Mucosa of rectum (tissue), 2 donors: Measurements from ENCODE around the gene MRPS27.

Source experiments
- H3K27ac ChIP-seq, 2 donors: one replicate each; pipeline ENCODE4 v1.7.0; 2013; ENCODE audit warnings: inconsistent platforms in 2 of 2, low read depth in 2 of 2, low read length in 2 of 2
- H3K27me3 ChIP-seq, 2 donors: one replicate each; pipeline ENCODE4 v1.7.0; 2013; ENCODE audit warnings: low read length in 2 of 2; ENCODE audit not compliant: control insufficient read depth in 2 of 2, insufficient read depth in 2 of 2
- H3K36me3 ChIP-seq, 2 donors: one replicate each; pipeline ENCODE4 v1.7.0; 2013; ENCODE audit warnings: low read length in 2 of 2; ENCODE audit not compliant: control insufficient read depth in 2 of 2, insufficient read depth in 2 of 2
- H3K4me1 ChIP-seq, 2 donors: one replicate each; pipeline ENCODE4 v1.7.0; 2013; ENCODE audit warnings: low read length in 2 of 2, mild to moderate bottlenecking in 1 of 2; ENCODE audit not compliant: control insufficient read depth in 2 of 2, insufficient read depth in 2 of 2
- H3K4me3 ChIP-seq, 2 donors: one replicate each; pipeline ENCODE4 v1.7.0; 2013; ENCODE audit warnings: low read length in 2 of 2
- H3K9ac ChIP-seq, 2 donors: one replicate each; pipeline ENCODE4 v1.7.0; 2013; ENCODE audit warnings: low read length in 2 of 2, low read depth in 1 of 2, mild to moderate bottlenecking in 1 of 2
- H3K9me3 ChIP-seq, 2 donors: one replicate each; pipeline ENCODE4 v1.7.0; 2013; ENCODE audit warnings: low read length in 2 of 2; ENCODE audit not compliant: control insufficient read depth in 2 of 2
- donor health status: healthy.
- donor health status: Normal muscosa, but diverticular disease.

Gene MRPS27

DNA sequence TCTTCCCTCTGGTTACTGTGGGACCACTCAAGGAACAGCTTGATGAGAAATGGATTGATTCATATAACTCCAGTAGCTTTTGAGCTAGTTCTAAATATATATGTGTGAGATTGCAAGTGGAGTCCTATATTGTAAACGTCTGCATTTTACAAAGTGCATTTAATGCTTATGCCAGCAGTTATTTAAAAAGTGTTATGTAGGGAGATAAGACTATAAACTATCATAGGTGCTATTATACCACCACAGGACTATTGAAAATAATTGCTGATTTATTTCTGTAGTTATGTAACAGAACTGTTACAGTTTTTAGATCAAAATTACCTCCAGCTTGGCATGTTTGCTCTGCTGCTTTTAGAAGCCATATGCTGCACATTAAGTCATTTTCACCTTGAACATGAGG is 36.3 kb upstream of the MRPS27 start:
- no peaks in the 10 kb centered on the region for H3K4me1 ChIP-seq
- H3K9ac ChIP-seq = no peak overlapping the region
- H3K4me3 ChIP-seq = no peak overlapping the region

DNA sequence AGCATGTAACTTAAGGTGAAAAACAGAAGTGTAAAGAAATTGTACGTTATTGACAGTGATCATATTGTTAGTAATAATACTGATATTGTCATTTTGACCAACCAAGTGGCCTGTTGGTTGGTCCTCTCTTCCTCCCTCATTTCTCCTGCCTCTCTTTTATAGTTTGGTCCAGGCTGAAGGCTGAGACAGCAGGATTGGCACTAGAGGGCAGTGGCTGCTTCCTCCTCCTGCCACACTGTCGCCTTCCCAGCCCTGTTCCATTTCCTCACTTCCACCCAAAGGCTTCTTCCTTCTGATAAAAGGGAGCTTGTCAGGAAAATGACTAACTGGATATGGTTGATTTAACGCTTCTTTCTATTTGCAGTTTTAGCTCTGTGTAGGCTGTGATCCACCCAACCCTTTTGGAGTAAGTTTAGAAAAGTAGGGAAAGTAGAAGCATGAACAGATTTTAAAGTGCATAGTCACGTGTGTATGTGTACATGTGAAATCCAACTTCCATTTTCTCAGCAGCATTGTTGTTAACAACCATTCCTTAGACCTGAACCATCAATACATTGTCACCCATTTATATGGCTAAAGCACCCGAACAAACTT is 35.8 kb upstream of the MRPS27 start:
- Histone ChIP-seq H3K4me1 (no peaks in the 10 kb centered on the region), H3K9ac (no peak overlapping the region), H3K9me3 (no peaks in the 10 kb centered on the region), H3K27ac (no peak overlapping the region), H3K27me3 (no peaks in the 10 kb centered on the region), H3K4me3 (no peak overlapping the region), H3K36me3 (peaks cover 4 to 7% of the 10 kb centered on the region in 2 donors)

More for the DNA sequence above, 36.3 kb upstream of the MRPS27 start:
- H3K36me3 ChIP-seq = peaks cover 6 to 7% of the 10 kb centered on the region in 2 donors
- no peak overlapping the region for H3K27ac ChIP-seq
- H3K9me3 ChIP-seq = no peaks in the 10 kb centered on the region
- no peaks in the 10 kb centered on the region for H3K27me3 ChIP-seq

GRCh38 chr5:72353046-72353445 is 33.0 kb upstream of the MRPS27 start:
- no peak overlapping the region for H3K4me3 ChIP-seq
- peaks cover 0 to 2% of the 10 kb centered on the region in 2 donors for H3K36me3 ChIP-seq
- H3K27me3 ChIP-seq = no peaks in the 10 kb centered on the region
- H3K9me3 ChIP-seq = no peaks in the 10 kb centered on the region
- no peaks in the 10 kb centered on the region for H3K4me1 ChIP-seq
- H3K27ac ChIP-seq = no peak overlapping the region
- H3K9ac ChIP-seq = no peak overlapping the region

DNA sequence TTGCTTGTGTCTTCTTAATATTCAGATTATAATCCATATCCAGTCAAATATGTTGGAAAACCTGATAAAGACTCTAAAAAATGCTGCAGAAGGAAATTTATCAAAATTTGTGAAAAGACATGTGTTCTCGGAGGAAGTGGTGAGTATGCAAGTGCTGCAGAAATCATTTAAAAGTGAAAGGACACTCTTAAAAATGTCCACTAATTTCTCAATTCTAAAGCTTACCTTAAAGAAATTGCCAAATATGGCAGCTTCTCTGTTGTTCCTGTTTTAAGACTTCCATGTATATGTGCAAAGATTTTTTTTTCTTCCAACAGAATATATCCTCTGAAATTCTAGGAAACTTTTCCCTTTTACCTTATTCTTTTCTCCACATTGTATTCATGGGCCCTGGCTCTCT is 32.6 kb upstream of the MRPS27 start:
- H3K9ac ChIP-seq = no peak overlapping the region
- H3K4me3 ChIP-seq = no peak overlapping the region
- H3K27ac ChIP-seq = no peak overlapping the region
- no peaks in the 10 kb centered on the region for H3K4me1 ChIP-seq
- no peaks in the 10 kb centered on the region for H3K9me3 ChIP-seq
- H3K36me3 ChIP-seq = no peaks in the 10 kb centered on the region
- no peaks in the 10 kb centered on the region for H3K27me3 ChIP-seq

DNA sequence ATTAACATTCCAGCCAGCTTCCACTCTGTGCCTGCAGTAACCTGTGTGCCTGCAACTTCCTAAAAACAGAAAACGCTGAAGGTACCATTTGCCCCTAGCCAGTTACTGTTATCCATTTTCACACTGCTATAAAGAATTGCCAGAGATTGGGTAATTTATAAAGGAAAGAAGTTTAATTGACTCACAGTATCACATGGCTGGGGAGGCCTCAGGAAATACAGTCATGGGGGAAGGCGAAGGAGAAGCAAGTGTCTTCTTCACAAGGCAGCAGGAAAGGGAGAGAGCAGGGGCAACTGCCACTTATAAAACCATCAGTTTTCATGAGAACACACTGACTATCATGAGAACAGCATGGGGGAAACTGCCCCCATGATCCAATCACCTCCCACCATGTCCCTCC is 31.3 kb upstream of the MRPS27 start:
- Histone ChIP-seq H3K36me3 (no peaks in the 10 kb centered on the region), H3K4me3 (no peak overlapping the region), H3K27ac (no peak overlapping the region), H3K9ac (no peak overlapping the region), H3K4me1 (no peaks in the 10 kb centered on the region), H3K27me3 (no peaks in the 10 kb centered on the region), H3K9me3 (no peaks in the 10 kb centered on the region)

DNA sequence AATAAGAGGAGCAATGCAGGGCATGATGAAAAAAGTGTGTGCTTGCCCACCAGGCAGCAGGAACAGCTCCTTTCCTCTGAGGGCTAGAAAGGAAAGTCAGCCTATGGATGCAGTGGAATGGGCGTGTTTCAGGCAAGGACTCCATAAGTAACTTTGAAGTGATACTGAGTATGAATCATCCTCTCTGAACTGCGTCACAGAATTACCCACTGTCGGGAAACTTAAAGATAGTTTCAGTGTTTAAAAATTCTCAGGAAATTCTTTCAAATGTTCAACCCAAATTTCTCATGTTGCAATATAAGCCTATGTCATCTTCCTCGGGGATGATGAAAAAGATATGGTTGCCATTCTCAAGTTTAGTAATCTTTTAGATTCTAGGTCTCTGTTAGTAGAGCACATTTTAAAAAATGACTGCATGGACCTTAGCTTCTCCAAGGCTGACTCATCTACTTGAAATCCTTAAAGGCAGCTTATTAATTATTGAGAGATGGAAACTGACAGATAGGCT is 27.8 kb upstream of the MRPS27 start:
- H3K9me3 ChIP-seq = no peaks in the 10 kb centered on the region
- no peaks in the 10 kb centered on the region for H3K27me3 ChIP-seq
- no peaks in the 10 kb centered on the region for H3K4me1 ChIP-seq
- no peak overlapping the region for H3K4me3 ChIP-seq
- peaks cover 7 to 9% of the 10 kb centered on the region in 2 donors for H3K36me3 ChIP-seq
- H3K27ac ChIP-seq = no peak overlapping the region
- no peak overlapping the region for H3K9ac ChIP-seq

GRCh38 chr5:72346398-72346797 is 26.4 kb upstream of the MRPS27 start:
- Histone ChIP-seq H3K27me3 (no peaks in the 10 kb centered on the region), H3K4me1 (no peaks in the 10 kb centered on the region), H3K4me3 (no peak overlapping the region), H3K9ac (no peak overlapping the region), H3K9me3 (no peaks in the 10 kb centered on the region), H3K36me3 (peaks cover 9 to 13% of the 10 kb centered on the region in 2 donors), H3K27ac (no peak overlapping the region)

- Histone ChIP-seq H3K9ac (no peak overlapping the region), H3K4me1 (no peaks in the 10 kb centered on the region), H3K9me3 (no peaks in the 10 kb centered on the region), H3K27me3 (no peaks in the 10 kb centered on the region), H3K4me3 (no peak overlapping the region), H3K27ac (no peak overlapping the region), H3K36me3 (peaks cover 10 to 25% of the 10 kb centered on the region in 2 donors)
Observed at GRCh38 chr5:72338689-72339209, 18.7 kb upstream of the MRPS27 start.

GRCh38 chr5:72337159-72337558 is 17.1 kb upstream of the MRPS27 start:
- Histone ChIP-seq H3K9me3 (no peaks in the 10 kb centered on the region), H3K36me3 (peaks cover 7 to 14% of the 10 kb centered on the region in 2 donors), H3K27ac (no peak overlapping the region)

GRCh38 chr5:72330712-72331111 is 10.7 kb upstream of the MRPS27 start:
- Histone ChIP-seq H3K36me3 (peaks cover 13 to 22% of the 10 kb centered on the region in 2 donors), H3K9ac (no peak overlapping the region), H3K4me3 (no peak overlapping the region)

More at GRCh38 chr5:72337159-72337558, 17.1 kb upstream of the MRPS27 start:
- Histone ChIP-seq H3K4me1 (no peaks in the 10 kb centered on the region), H3K27me3 (no peaks in the 10 kb centered on the region), H3K9ac (no peak overlapping the region), H3K4me3 (no peak overlapping the region)

More at GRCh38 chr5:72330712-72331111, 10.7 kb upstream of the MRPS27 start:
- no peaks in the 10 kb centered on the region for H3K9me3 ChIP-seq
- H3K4me1 ChIP-seq = no peaks in the 10 kb centered on the region
- no peaks in the 10 kb centered on the region for H3K27me3 ChIP-seq
- no peak overlapping the region for H3K27ac ChIP-seq
